Adipose tissue (tissue), 3 donors: ENCODE measurements around the gene SHLD1. TPM values are rescaled to one million over a fixed set of nuclear protein-coding genes. Genes with fewer than 3 reads are reported as not detected.

Experiments
- H3K27ac ChIP-seq: one replicate; pipeline ENCODE4 v1.5.1; 2013; ENCODE audit warnings: low read depth, low read length
- WGBS, 3 donors: extraction: QIAGEN DNeasy Blood & Tissue Kit; methylation state at CpG; one replicate each; pipeline ENCODE4 v1.1.7; 2013; 5-methylcytosine and 5-hydroxymethylcytosine counted together
- polyA plus RNA-seq, 3 donors: library from polyadenylated mRNA; stranded (reverse); fragments of 200-250 nt; gene quantifications; one replicate each; pipeline ENCODE4 v1.2.3, GENCODE V29; 2013
- donor health status: healthy with polysubstance abuse.
- donor health status: Bipolar disorder and iron deficiency.
- donor health status: healthy.

The SHLD1 gene
- polyA plus RNA-seq, 3 donors, result 3.6 to 4.6 (median 4.1) TPM

DNA sequence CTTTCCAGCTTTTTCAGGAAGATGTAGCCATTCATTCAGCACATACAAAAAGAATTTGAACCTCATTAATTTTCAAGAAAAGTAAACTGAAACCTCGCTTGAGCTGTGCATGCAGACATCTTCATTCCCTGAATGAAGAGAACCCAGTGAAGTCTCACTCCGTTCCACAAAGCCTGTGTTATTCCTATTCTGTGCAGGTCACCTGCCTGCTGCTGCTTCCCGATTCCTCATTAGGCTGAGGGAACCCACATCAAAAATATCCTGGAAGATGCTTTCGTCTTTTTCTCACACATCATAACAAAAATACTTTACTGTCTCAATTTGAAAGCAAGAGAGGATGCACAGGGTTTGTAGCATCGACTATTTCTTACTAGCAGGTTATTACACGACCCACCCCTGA is 160.0 kb downstream of the SHLD1 start:
- no peak overlapping the region for H3K27ac ChIP-seq
- 53 to 74% (median 64%) methylated on average over 6 of the region's 6 CpGs for WGBS, 3 donors

DNA sequence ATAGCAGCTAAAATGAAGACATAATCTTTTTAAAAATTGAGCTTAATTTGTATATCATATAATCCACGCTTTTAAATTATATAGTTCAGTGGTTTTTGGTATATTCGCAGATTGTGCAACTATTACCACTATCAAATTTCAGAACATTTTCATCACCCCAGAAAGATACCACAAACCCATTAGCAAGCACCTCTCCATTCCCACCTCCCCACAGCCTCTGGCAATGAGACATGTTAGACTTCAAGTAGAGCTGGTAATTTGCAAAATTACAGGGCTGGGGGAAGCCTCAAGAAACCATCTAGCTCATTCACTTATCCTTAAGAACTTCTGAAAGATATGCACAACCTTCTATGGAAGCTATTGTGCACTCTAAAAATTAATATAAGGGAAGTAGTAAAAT is 163.0 kb downstream of the SHLD1 start:
- 68 to 96% (median 82%) methylated on average over 2 of the region's 2 CpGs for WGBS, 3 donors
- H3K27ac ChIP-seq, result no peak overlapping the region

Other genes with a start within 250 kb of the SHLD1 start
- gene GPCPD1, start 139.4 kb upstream of the SHLD1 start, polyA plus RNA-seq, result 10 to 100 TPM in 2 of 3 donors, 1 to 10 TPM in 1; 5.7 to 15.1 (median 13.8) TPM
- 10 to 100 TPM in 1 of 3 donors, under 1 TPM in 2; 0.22 to 26.4 (median 0.39) TPM for gene CHGB, start 161.1 kb downstream of the SHLD1 start, polyA plus RNA-seq
- gene TRMT6, start 200.1 kb downstream of the SHLD1 start, polyA plus RNA-seq, result 10 to 100 TPM in 1 of 3 donors, 1 to 10 TPM in 2; 5.9 to 11.9 (median 8.9) TPM
- 1 to 10 TPM; 1.7 to 4.3 (median 2.6) TPM for gene MCM8, start 200.3 kb downstream of the SHLD1 start, polyA plus RNA-seq